Measurements from ENCODE around the gene HOXA9.

HOXA9 gene

GRCh38 chr7:27123477-27124053 lies 41.8 kb downstream of the HOXA9 start:
- 8 to 10% methylated on average over 23 to 24 of the region's 26 CpGs for WGBS, 2 experiments
- Histone ChIP-seq H3K36me3 (ENCODE audit: control insufficient read depth, insufficient read depth, low read length) (no peaks in the 10 kb centered on the region), H3K27ac (ENCODE audit: insufficient read depth, low read depth, low read length, poor library complexity, severe bottlenecking) (no peak overlapping the region), H3K4me1 (ENCODE audit: control insufficient read depth, insufficient read depth, low read length) (no peaks in the 10 kb centered on the region), H3K4me3 (ENCODE audit: insufficient read depth, low read depth, low read length) (no peak overlapping the region), H3K9me3 (ENCODE audit: control insufficient read depth, low read length) (no peaks in the 10 kb centered on the region), H3K27me3 (ENCODE audit: control insufficient read depth, insufficient read depth, low read length, poor library complexity, severe bottlenecking) (peaks cover 100% of the 10 kb centered on the region)

DNA sequence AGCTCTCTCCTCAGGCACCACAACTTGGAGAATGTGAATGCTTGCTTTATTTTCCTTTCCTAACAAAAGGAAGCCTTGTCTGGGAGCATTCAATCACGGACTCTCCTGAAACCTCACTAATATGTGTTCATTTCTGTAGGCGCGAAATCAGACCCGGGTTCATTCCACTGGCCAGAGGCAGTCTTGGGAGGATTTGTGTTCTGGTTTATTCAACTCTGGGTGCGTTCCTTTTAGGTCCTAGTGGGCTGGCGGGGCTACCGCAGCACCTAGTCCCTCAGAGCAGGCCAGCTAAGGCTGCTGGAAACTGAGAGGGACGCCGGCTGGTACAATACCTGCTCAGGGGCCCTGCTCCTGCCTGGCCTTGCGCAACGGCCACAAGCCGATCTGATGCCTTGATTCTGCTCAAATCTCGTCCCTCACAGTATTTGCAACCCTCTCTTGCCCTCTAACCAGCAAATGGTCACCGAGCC lies 42.3 kb downstream of the HOXA9 start:
- H3K9me3 ChIP-seq (ENCODE audit: control insufficient read depth, low read length): no peaks in the 10 kb centered on the region
- H3K4me1 ChIP-seq (ENCODE audit: control insufficient read depth, insufficient read depth, low read length): no peaks in the 10 kb centered on the region
- H3K4me3 ChIP-seq (ENCODE audit: insufficient read depth, low read depth, low read length): no peak overlapping the region
- no peak overlapping the region for H3K27ac ChIP-seq (ENCODE audit: insufficient read depth, low read depth, low read length, poor library complexity, severe bottlenecking)
- 2 to 7% methylated on average over 14 of the region's 14 CpGs for WGBS, 2 experiments
- no peaks in the 10 kb centered on the region for H3K36me3 ChIP-seq (ENCODE audit: control insufficient read depth, insufficient read depth, low read length)
- peaks cover 100% of the 10 kb centered on the region for H3K27me3 ChIP-seq (ENCODE audit: control insufficient read depth, insufficient read depth, low read length, poor library complexity, severe bottlenecking)

GRCh38 chr7:27122077-27122910 lies 43.0 kb downstream of the HOXA9 start:
- Histone ChIP-seq H3K36me3 (ENCODE audit: control insufficient read depth, insufficient read depth, low read length) (no peaks in the 10 kb centered on the region), H3K4me3 (ENCODE audit: insufficient read depth, low read depth, low read length) (no peak overlapping the region), H3K4me1 (ENCODE audit: control insufficient read depth, insufficient read depth, low read length) (no peaks in the 10 kb centered on the region), H3K27me3 (ENCODE audit: control insufficient read depth, insufficient read depth, low read length, poor library complexity, severe bottlenecking) (peaks cover 100% of the 10 kb centered on the region), H3K27ac (ENCODE audit: insufficient read depth, low read depth, low read length, poor library complexity, severe bottlenecking) (no peak overlapping the region), H3K9me3 (ENCODE audit: control insufficient read depth, low read length) (no peaks in the 10 kb centered on the region)
- WGBS, 2 experiments: 3 to 4% methylated on average over 40 to 41 of the region's 42 CpGs

GRCh38 chr7:27121684-27122076 lies 43.7 kb downstream of the HOXA9 start:
- H3K36me3 ChIP-seq (ENCODE audit: control insufficient read depth, insufficient read depth, low read length): no peaks in the 10 kb centered on the region
- WGBS, 2 experiments: 17 to 19% methylated on average over 7 of the region's 7 CpGs
- H3K27me3 ChIP-seq (ENCODE audit: control insufficient read depth, insufficient read depth, low read length, poor library complexity, severe bottlenecking): peaks cover 100% of the 10 kb centered on the region
- no peak overlapping the region for H3K4me3 ChIP-seq (ENCODE audit: insufficient read depth, low read depth, low read length)
- no peaks in the 10 kb centered on the region for H3K4me1 ChIP-seq (ENCODE audit: control insufficient read depth, insufficient read depth, low read length)
- no peaks in the 10 kb centered on the region for H3K9me3 ChIP-seq (ENCODE audit: control insufficient read depth, low read length)
- H3K27ac ChIP-seq (ENCODE audit: insufficient read depth, low read depth, low read length, poor library complexity, severe bottlenecking): no peak overlapping the region

DNA sequence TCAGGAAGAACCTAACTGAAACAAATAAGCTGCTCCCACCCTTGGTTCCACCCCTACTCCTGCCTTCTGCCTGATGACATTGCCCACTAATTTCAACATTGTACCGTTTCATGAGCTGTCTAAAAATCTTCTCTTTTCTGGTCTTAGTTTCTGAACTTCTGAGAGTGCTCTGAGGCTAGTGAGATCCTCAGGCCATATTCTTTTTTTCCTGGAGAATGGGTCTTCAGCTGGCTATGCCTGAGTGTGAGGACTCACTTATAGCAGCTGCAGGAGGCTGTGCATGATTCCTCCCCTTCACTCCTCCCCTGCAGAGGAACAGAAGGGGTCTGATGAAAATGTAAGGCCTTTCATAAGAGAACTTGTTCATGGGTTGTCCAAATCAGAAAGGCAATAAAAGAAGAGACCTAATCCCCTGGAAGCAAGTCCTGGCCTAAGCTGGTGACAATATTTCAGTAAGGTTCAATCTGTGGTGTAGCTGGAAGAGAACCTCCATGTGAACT lies 45.9 kb downstream of the HOXA9 start:
- Histone ChIP-seq H3K36me3 (ENCODE audit: control insufficient read depth, insufficient read depth, low read length) (no peaks in the 10 kb centered on the region), H3K27ac (ENCODE audit: insufficient read depth, low read depth, low read length, poor library complexity, severe bottlenecking) (no peak overlapping the region), H3K4me1 (ENCODE audit: control insufficient read depth, insufficient read depth, low read length) (no peaks in the 10 kb centered on the region), H3K4me3 (ENCODE audit: insufficient read depth, low read depth, low read length) (no peak overlapping the region), H3K9me3 (ENCODE audit: control insufficient read depth, low read length) (no peaks in the 10 kb centered on the region), H3K27me3 (ENCODE audit: control insufficient read depth, insufficient read depth, low read length, poor library complexity, severe bottlenecking) (peaks cover 100% of the 10 kb centered on the region)
- 38 to 59% methylated on average over 1 of the region's 1 CpG for WGBS, 2 experiments

GRCh38 chr7:27118580-27118979 lies 46.8 kb downstream of the HOXA9 start:
- Histone ChIP-seq H3K4me1 (ENCODE audit: control insufficient read depth, insufficient read depth, low read length) (no peaks in the 10 kb centered on the region), H3K9me3 (ENCODE audit: control insufficient read depth, low read length) (no peaks in the 10 kb centered on the region), H3K36me3 (ENCODE audit: control insufficient read depth, insufficient read depth, low read length) (no peaks in the 10 kb centered on the region), H3K27ac (ENCODE audit: insufficient read depth, low read depth, low read length, poor library complexity, severe bottlenecking) (no peak overlapping the region), H3K4me3 (ENCODE audit: insufficient read depth, low read depth, low read length) (no peak overlapping the region), H3K27me3 (ENCODE audit: control insufficient read depth, insufficient read depth, low read length, poor library complexity, severe bottlenecking) (peaks cover 99% of the 10 kb centered on the region)
- WGBS, 2 experiments: 7% methylated on average over 3 of the region's 3 CpGs

- no peak overlapping the region for H3K27ac ChIP-seq (ENCODE audit: insufficient read depth, low read depth, low read length, poor library complexity, severe bottlenecking)
- no peaks in the 10 kb centered on the region for H3K4me1 ChIP-seq (ENCODE audit: control insufficient read depth, insufficient read depth, low read length)
- WGBS, 2 experiments: 4 to 6% methylated on average over 19 of the region's 19 CpGs
- H3K4me3 ChIP-seq (ENCODE audit: insufficient read depth, low read depth, low read length): no peak overlapping the region
- H3K36me3 ChIP-seq (ENCODE audit: control insufficient read depth, insufficient read depth, low read length): no peaks in the 10 kb centered on the region
- peaks cover 99% of the 10 kb centered on the region for H3K27me3 ChIP-seq (ENCODE audit: control insufficient read depth, insufficient read depth, low read length, poor library complexity, severe bottlenecking)
- H3K9me3 ChIP-seq (ENCODE audit: control insufficient read depth, low read length): no peaks in the 10 kb centered on the region
Measured at GRCh38 chr7:27117887-27118491, 47.3 kb downstream of the HOXA9 start.

GRCh38 chr7:27116962-27117886 lies 48.1 kb downstream of the HOXA9 start:
- WGBS, 2 experiments: 8% methylated on average over 12 of the region's 12 CpGs
- Histone ChIP-seq H3K4me1 (ENCODE audit: control insufficient read depth, insufficient read depth, low read length) (no peaks in the 10 kb centered on the region), H3K27me3 (ENCODE audit: control insufficient read depth, insufficient read depth, low read length, poor library complexity, severe bottlenecking) (peaks cover 99% of the 10 kb centered on the region)

GRCh38 chr7:27116031-27116961 lies 49.0 kb downstream of the HOXA9 start:
- Histone ChIP-seq H3K27me3 (ENCODE audit: control insufficient read depth, insufficient read depth, low read length, poor library complexity, severe bottlenecking) (peaks cover 99% of the 10 kb centered on the region), H3K4me1 (ENCODE audit: control insufficient read depth, insufficient read depth, low read length) (no peaks in the 10 kb centered on the region), H3K4me3 (ENCODE audit: insufficient read depth, low read depth, low read length) (no peak overlapping the region), H3K27ac (ENCODE audit: insufficient read depth, low read depth, low read length, poor library complexity, severe bottlenecking) (no peak overlapping the region), H3K9me3 (ENCODE audit: control insufficient read depth, low read length) (no peaks in the 10 kb centered on the region), H3K36me3 (ENCODE audit: control insufficient read depth, insufficient read depth, low read length) (no peaks in the 10 kb centered on the region)
- 10 to 11% methylated on average over 18 to 20 of the region's 20 CpGs for WGBS, 2 experiments

More at GRCh38 chr7:27116962-27117886, 48.1 kb downstream of the HOXA9 start:
- Histone ChIP-seq H3K4me3 (ENCODE audit: insufficient read depth, low read depth, low read length) (no peak overlapping the region), H3K36me3 (ENCODE audit: control insufficient read depth, insufficient read depth, low read length) (no peaks in the 10 kb centered on the region), H3K9me3 (ENCODE audit: control insufficient read depth, low read length) (no peaks in the 10 kb centered on the region), H3K27ac (ENCODE audit: insufficient read depth, low read depth, low read length, poor library complexity, severe bottlenecking) (no peak overlapping the region)
